Erythroblast (primary cell): ENCODE measurements around the gene CFAP52.

Experiments used
- GATA1 ChIP-seq: IDR thresholded peaks from 2 replicates; pipeline ENCODE4 v1.6.1; 2011; ENCODE audit warnings: low read depth, mild to moderate bottlenecking, control low read depth, low read length, moderate library complexity
- POLR2A ChIP-seq: IDR thresholded peaks from 2 replicates; pipeline ENCODE4 v1.6.1; 2011; ENCODE audit warnings: mild to moderate bottlenecking, low read length

- TF ChIP-seq POLR2A (no peak), GATA1 (no peak)
These were observed 69.6 kb downstream of the CFAP52 start for GRCh38 chr17:9645851-9646545.
